GM19328 (cell line): ENCODE results near the gene PPARGC1A.

Source experiments
- ATAC-seq: cut with Tn5 transposase; IDR thresholded peaks from one replicate; pipeline ENCODE4 v1.9.1; 2021; ENCODE audit warnings: mild to moderate bottlenecking, moderate library complexity; ENCODE audit not compliant: unreplicated experiment

Gene PPARGC1A

GRCh38 chr4:23779422-23779821 is 110.4 kb downstream of the PPARGC1A start:
- no peak for ATAC-seq

- ATAC-seq = no peak
Observed at GRCh38 chr4:23775694-23776093, 114.2 kb downstream of the PPARGC1A start.

GRCh38 chr4:23774909-23775308 is 114.9 kb downstream of the PPARGC1A start:
- no peak for ATAC-seq

- ATAC-seq = no peak
Observed at GRCh38 chr4:23773884-23774636, 115.8 kb downstream of the PPARGC1A start.

GRCh38 chr4:23770011-23770410 is 119.8 kb downstream of the PPARGC1A start:
- ATAC-seq = no peak

GRCh38 chr4:23769406-23769805 is 120.4 kb downstream of the PPARGC1A start:
- ATAC-seq = no peak

GRCh38 chr4:23768541-23768940 is 121.3 kb downstream of the PPARGC1A start:
- no peak for ATAC-seq

- ATAC-seq = no peak
Observed at GRCh38 chr4:23766344-23766743, 123.5 kb downstream of the PPARGC1A start.

- no peak for ATAC-seq
Observed at GRCh38 chr4:23763559-23763958, 126.3 kb downstream of the PPARGC1A start.

- no peak for ATAC-seq
Observed at GRCh38 chr4:23762551-23762950, 127.3 kb downstream of the PPARGC1A start.

- no peak for ATAC-seq
Observed at GRCh38 chr4:23759066-23759465, 130.8 kb downstream of the PPARGC1A start.

- no peak for ATAC-seq
Observed at GRCh38 chr4:23754688-23755087, 135.2 kb downstream of the PPARGC1A start.

GRCh38 chr4:23750125-23750524 is 139.7 kb downstream of the PPARGC1A start:
- no peak for ATAC-seq

- no peak for ATAC-seq
Observed at GRCh38 chr4:23747281-23747735, 142.5 kb downstream of the PPARGC1A start.

GRCh38 chr4:23746672-23747071 is 143.2 kb downstream of the PPARGC1A start:
- ATAC-seq = no peak

- ATAC-seq = no peak
Observed at GRCh38 chr4:23746027-23746426, 143.8 kb downstream of the PPARGC1A start.

- ATAC-seq = no peak
Observed at GRCh38 chr4:23745377-23745776, 144.5 kb downstream of the PPARGC1A start.
